ENCODE measurements around the gene EXT2.

- TF ChIP-seq POLR2A (IDR thresholded peaks at IDR 0.05) (no peak), CTCF (IDR thresholded peaks at IDR 0.05) (no peak)
Observed at GRCh38 chr11:44051171-44051570, 44.3 kb upstream of the EXT2 start.
